H9 (cell line): Measurements from ENCODE around the gene MEF2C. TPM values are rescaled to one million over a fixed set of nuclear protein-coding genes. Genes with fewer than 3 reads are reported as not detected.

Experiments used
- DNase-seq: peaks from one replicate; pipeline ENCODE4 v3.0.0-alpha.2; 2017
- H2AFZ ChIP-seq: one replicate; pipeline ENCODE4 v1.6.1; 2013; ENCODE audit warnings: mild to moderate bottlenecking, low read length, control low read depth, moderate library complexity
- H2AK5ac ChIP-seq: 2 replicates; pipeline ENCODE4 v1.6.1; 2013; ENCODE audit warnings: low read length, control low read depth, mixed read lengths; ENCODE audit not compliant: insufficient read length
- H2BK120ac ChIP-seq: one replicate; pipeline ENCODE4 v1.6.1; 2013; ENCODE audit warnings: low read depth, mild to moderate bottlenecking, low read length, control low read depth, inconsistent platforms; ENCODE audit not compliant: poor library complexity, severe bottlenecking
- H2BK12ac ChIP-seq: 2 replicates; pipeline ENCODE4 v1.6.1; 2013; ENCODE audit warnings: low read length, control low read depth, mixed read lengths, low read depth; ENCODE audit not compliant: insufficient read length
- H2BK15ac ChIP-seq: 2 replicates; pipeline ENCODE4 v1.6.1; 2013; ENCODE audit warnings: low read depth, low read length, control low read depth
- H2BK20ac ChIP-seq: one replicate; pipeline ENCODE4 v1.6.1; 2013; ENCODE audit warnings: low read depth, mild to moderate bottlenecking, low read length, control low read depth, inconsistent platforms; ENCODE audit not compliant: poor library complexity, severe bottlenecking
- H2BK5ac ChIP-seq: 2 replicates; pipeline ENCODE4 v1.6.1; 2013; ENCODE audit warnings: low read length, control low read depth, mixed read lengths; ENCODE audit not compliant: insufficient read length
- H3K14ac ChIP-seq: 2 replicates; pipeline ENCODE4 v1.6.1; 2013; ENCODE audit warnings: low read length, control low read depth; ENCODE audit not compliant: insufficient read depth
- H3K18ac ChIP-seq: 2 replicates; pipeline ENCODE4 v1.6.1; 2013; ENCODE audit warnings: low read depth, mild to moderate bottlenecking, mixed read lengths, low read length, control low read depth; ENCODE audit not compliant: insufficient read length
- H3K23ac ChIP-seq: 2 replicates; pipeline ENCODE4 v1.6.1; 2013; ENCODE audit warnings: low read length, control low read depth, mixed read lengths, low read depth; ENCODE audit not compliant: insufficient read length
- H3K23me2 ChIP-seq: 2 replicates; pipeline ENCODE4 v1.6.1; 2013; ENCODE audit warnings: low read depth, mild to moderate bottlenecking, mixed read lengths, low read length, control low read depth; ENCODE audit not compliant: insufficient read length, poor library complexity, severe bottlenecking
- H3K27ac ChIP-seq: 2 replicates; pipeline ENCODE4 v1.5.1; 2013; ENCODE audit warnings: low read length, control low read depth, mixed read lengths, low read depth; ENCODE audit not compliant: insufficient read length
- H3K27me3 ChIP-seq: 2 replicates; pipeline ENCODE4 v1.6.1; 2013; ENCODE audit warnings: low read length, control low read depth, inconsistent platforms; ENCODE audit not compliant: insufficient read depth
- H3K4ac ChIP-seq: 2 replicates; pipeline ENCODE4 v1.6.1; 2013; ENCODE audit warnings: low read depth, mild to moderate bottlenecking, control low read depth, inconsistent platforms, low read length, moderate library complexity
- H3K4me1 ChIP-seq: 2 replicates; pipeline ENCODE4 v1.6.1; 2013; ENCODE audit warnings: low read length, control low read depth, inconsistent platforms; ENCODE audit not compliant: insufficient read depth
- H3K4me2 ChIP-seq: 2 replicates; pipeline ENCODE4 v1.6.1; 2013; ENCODE audit warnings: low read length, control low read depth, mixed read lengths; ENCODE audit not compliant: insufficient read length, insufficient read depth
- H3K56ac ChIP-seq: 2 replicates; pipeline ENCODE4 v1.6.1; 2013; ENCODE audit warnings: low read depth, mild to moderate bottlenecking, mixed read lengths, low read length, control low read depth; ENCODE audit not compliant: insufficient read length
- H3K79me1 ChIP-seq: 2 replicates; pipeline ENCODE4 v1.6.1; 2013; ENCODE audit warnings: low read depth, mild to moderate bottlenecking, moderate library complexity, low read length, control low read depth, inconsistent platforms; ENCODE audit not compliant: insufficient read depth, poor library complexity, severe bottlenecking
- H3K79me2 ChIP-seq: 2 replicates; pipeline ENCODE4 v1.6.1; 2013; ENCODE audit warnings: low read length, control low read depth, inconsistent platforms; ENCODE audit not compliant: insufficient read depth
- H3K9ac ChIP-seq: 2 replicates; pipeline ENCODE4 v1.6.1; 2013; ENCODE audit warnings: low read length, control low read depth, mixed read lengths; ENCODE audit not compliant: insufficient read length; ENCODE audit errors: extremely low read depth
- H3K9me3 ChIP-seq: one replicate; pipeline ENCODE4 v1.6.1; 2013; ENCODE audit warnings: low read depth, low read length, inconsistent platforms; ENCODE audit not compliant: control insufficient read depth
- H3T11ph ChIP-seq: one replicate; pipeline ENCODE4 v1.6.1; 2013; ENCODE audit warnings: mild to moderate bottlenecking, low read length, control low read depth, inconsistent platforms
- H4K20me1 ChIP-seq: one replicate; pipeline ENCODE4 v1.6.1; 2013; ENCODE audit not compliant: control insufficient read depth, insufficient read length, insufficient read depth
- H4K5ac ChIP-seq: 2 replicates; pipeline ENCODE4 v1.6.1; 2013; ENCODE audit warnings: low read depth, mild to moderate bottlenecking, mixed read lengths, low read length, control low read depth; ENCODE audit not compliant: insufficient read length
- H4K8ac ChIP-seq: replicated peaks from 2 replicates; pipeline ENCODE4 v1.6.1; 2013; ENCODE audit warnings: low read length, control low read depth, mixed read lengths, low read depth; ENCODE audit not compliant: insufficient read length
- H4K91ac ChIP-seq: 2 replicates; pipeline ENCODE4 v1.6.1; 2013; ENCODE audit warnings: low read depth, mild to moderate bottlenecking, moderate library complexity, mixed read lengths, low read length, control low read depth; ENCODE audit not compliant: insufficient read length
- H3K27ac Mint-ChIP-seq, 3 experiments: 2 replicates in 2 of 3; 3 replicates in 1 of 3; pipeline ENCODE4 v1.8.0; 2020 to 2021; ENCODE audit warnings: mixed read lengths in 3 of 3, mild to moderate bottlenecking in 1 of 3, moderate library complexity in 1 of 3
- H3K27me3 Mint-ChIP-seq: 2 replicates; pipeline ENCODE4 v1.8.0; 2021; ENCODE audit warnings: low read depth, mild to moderate bottlenecking, moderate library complexity, mixed read lengths
- H3K36me3 Mint-ChIP-seq, 3 experiments: 2 replicates in 2 of 3; 3 replicates in 1 of 3; pipeline ENCODE4 v1.8.0; 2020 to 2021; ENCODE audit warnings: low read depth in 3 of 3, mixed read lengths in 3 of 3; ENCODE audit not compliant: insufficient read depth in 1 of 3
- H3K4me1 Mint-ChIP-seq, 2 experiments: 2 replicates each; pipeline ENCODE4 v1.8.0; 2020; ENCODE audit warnings: mixed read lengths in 2 of 2
- H3K4me3 Mint-ChIP-seq, 2 experiments: 2 replicates in 1 of 2; 3 replicates in 1 of 2; pipeline ENCODE4 v1.8.0; 2020 to 2021; ENCODE audit warnings: mild to moderate bottlenecking in 2 of 2, mixed read lengths in 2 of 2, moderate library complexity in 1 of 2
- H3K9me3 Mint-ChIP-seq, 2 experiments: 2 replicates in 1 of 2; 3 replicates in 1 of 2; pipeline ENCODE4 v1.8.0; 2020; ENCODE audit warnings: mild to moderate bottlenecking in 2 of 2, mixed read lengths in 2 of 2, moderate library complexity in 1 of 2
- total RNA-seq: library from RNA; stranded (reverse); gene quantifications from 2 replicates; pipeline ENCODE4 v1.2.1, GENCODE V29; 2021
- TF ChIP-seq, protein P1 (sequence below): fragments of 200-600 bp; sonication (generic); conservative IDR thresholded peaks from 3 replicates; pipeline ENCODE4 v1.8.0; 2021; ENCODE audit warnings: antibody characterized with exemption, mild to moderate bottlenecking

Gene MEF2C
- total RNA-seq, 1 experiment from 2014 or later: 0.11 TPM

GRCh38 chr5:88696466-88696865, 186.5 kb downstream of the MEF2C start:
- Histone ChIP-seq H4K91ac (no peak overlapping the region), H4K8ac (no peak overlapping the region), H3K4ac (no peak overlapping the region), H2AK5ac (no peak overlapping the region), H2BK120ac (no peak overlapping the region), H3K18ac (no peak overlapping the region), H3K27me3 (peaks cover 42% of the 10 kb centered on the region), H3K9ac (no peak overlapping the region), H3K79me1 (no peaks in the 10 kb centered on the region), H3K23ac (no peak overlapping the region), H3T11ph (no peak overlapping the region), H2AFZ (no peak overlapping the region), H3K79me2 (no peaks in the 10 kb centered on the region), H3K56ac (no peak overlapping the region), H3K23me2 (peaks cover 21% of the 10 kb centered on the region), H3K4me2 (no peak overlapping the region), H4K20me1 (no peaks in the 10 kb centered on the region), H3K27ac (no peak overlapping the region), H3K14ac (no peak overlapping the region), H2BK15ac (no peak overlapping the region), H3K4me1 (peaks cover 4% of the 10 kb centered on the region; the same call in 1 of the 2 replicates), H3K9me3 (no peaks in the 10 kb centered on the region), H4K5ac (no peak overlapping the region), H2BK5ac (no peak overlapping the region), H2BK20ac (no peak overlapping the region), H2BK12ac (no peak overlapping the region)
- TF ChIP-seq, protein P1, sequence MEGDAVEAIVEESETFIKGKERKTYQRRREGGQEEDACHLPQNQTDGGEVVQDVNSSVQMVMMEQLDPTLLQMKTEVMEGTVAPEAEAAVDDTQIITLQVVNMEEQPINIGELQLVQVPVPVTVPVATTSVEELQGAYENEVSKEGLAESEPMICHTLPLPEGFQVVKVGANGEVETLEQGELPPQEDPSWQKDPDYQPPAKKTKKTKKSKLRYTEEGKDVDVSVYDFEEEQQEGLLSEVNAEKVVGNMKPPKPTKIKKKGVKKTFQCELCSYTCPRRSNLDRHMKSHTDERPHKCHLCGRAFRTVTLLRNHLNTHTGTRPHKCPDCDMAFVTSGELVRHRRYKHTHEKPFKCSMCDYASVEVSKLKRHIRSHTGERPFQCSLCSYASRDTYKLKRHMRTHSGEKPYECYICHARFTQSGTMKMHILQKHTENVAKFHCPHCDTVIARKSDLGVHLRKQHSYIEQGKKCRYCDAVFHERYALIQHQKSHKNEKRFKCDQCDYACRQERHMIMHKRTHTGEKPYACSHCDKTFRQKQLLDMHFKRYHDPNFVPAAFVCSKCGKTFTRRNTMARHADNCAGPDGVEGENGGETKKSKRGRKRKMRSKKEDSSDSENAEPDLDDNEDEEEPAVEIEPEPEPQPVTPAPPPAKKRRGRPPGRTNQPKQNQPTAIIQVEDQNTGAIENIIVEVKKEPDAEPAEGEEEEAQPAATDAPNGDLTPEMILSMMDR: no peak
- no peak overlapping the region for H3K27ac Mint-ChIP-seq
- DNase-seq: no peak
- H3K4me3 Mint-ChIP-seq: no peak overlapping the region
- peaks cover 43 to 56% of the 10 kb centered on the region in 2 experiments for H3K4me1 Mint-ChIP-seq
- H3K27me3 Mint-ChIP-seq: peaks cover 89% of the 10 kb centered on the region
- peaks cover 4% of the 10 kb centered on the region in 2 experiments; a peak in 4 of 5 replicates for H3K9me3 Mint-ChIP-seq
- H3K36me3 Mint-ChIP-seq: peaks cover 0 to 2% (median 0%) of the 10 kb centered on the region in 3 experiments; a peak in 1 of 7 replicates
